Measurements from ENCODE around the gene BCR. TPM values are rescaled to one million over a fixed set of nuclear protein-coding genes. Genes with fewer than 3 reads are reported as not detected.
"Not testable (repeated sequence)": the region's sequence is repeated elsewhere in the genome, so short reads cannot be mapped to it uniquely, and the experiment has no call there.

Gene BCR
- total RNA-seq, 1 donor, result 59.5 TPM

DNA sequence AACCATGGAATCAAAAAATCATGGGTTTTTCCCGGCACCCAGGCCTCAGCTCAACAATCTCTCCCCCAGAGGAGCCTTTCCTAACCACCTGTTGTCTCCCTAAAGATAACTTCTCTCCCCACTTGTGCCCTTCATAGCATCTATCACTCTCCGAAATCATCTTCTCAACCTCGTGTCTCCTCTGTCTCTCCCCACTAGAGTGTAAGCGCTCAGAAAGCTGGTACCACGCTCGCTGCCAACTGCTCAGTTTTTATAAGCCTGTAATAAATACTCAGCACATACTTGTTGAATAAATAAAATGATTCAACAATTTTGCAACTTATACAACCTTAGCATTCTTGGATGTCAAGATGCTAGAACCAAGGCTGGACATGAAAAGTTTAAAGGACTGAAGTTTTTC, 185.2 kb downstream of the BCR start:
- H3K27me3 ChIP-seq (ENCODE audit: insufficient read depth, low read length), result no peaks in the 10 kb centered on the region
- no peak overlapping the region for H3K4me3 ChIP-seq (ENCODE audit: low read length)
- H3K9me3 ChIP-seq (ENCODE audit: low read depth, low read length), result no peaks in the 10 kb centered on the region
- no peaks in the 10 kb centered on the region for H3K4me1 ChIP-seq (ENCODE audit: insufficient read depth, low read length)

DNA sequence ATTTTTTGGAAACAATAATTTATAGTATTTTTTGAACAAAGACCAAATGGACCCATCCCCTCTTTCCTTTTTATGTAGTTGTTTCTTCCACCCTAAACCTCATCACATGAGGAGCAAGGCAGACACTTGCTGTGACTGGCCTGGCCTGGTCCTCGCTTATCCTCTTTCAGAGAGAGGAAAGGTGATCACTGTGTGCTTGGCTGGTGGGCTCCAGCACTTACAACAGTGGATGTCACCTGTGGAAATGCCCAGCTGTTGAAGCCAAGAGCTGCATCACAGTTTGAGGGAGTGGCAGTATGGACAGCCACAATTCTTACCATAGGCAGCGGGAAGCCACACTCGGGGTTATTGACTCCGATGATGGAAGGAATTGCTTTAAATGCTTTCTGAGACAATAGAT, 185.7 kb downstream of the BCR start:
- no peaks in the 10 kb centered on the region for H3K9me3 ChIP-seq (ENCODE audit: low read depth, low read length)
- no peaks in the 10 kb centered on the region for H3K27me3 ChIP-seq (ENCODE audit: insufficient read depth, low read length)
- no peaks in the 10 kb centered on the region for H3K4me1 ChIP-seq (ENCODE audit: insufficient read depth, low read length)
- H3K4me3 ChIP-seq (ENCODE audit: low read length), result no peak overlapping the region

GRCh38 chr22:23367196-23367595, 186.9 kb downstream of the BCR start:
- not testable (repeated sequence) for H3K4me3 ChIP-seq (ENCODE audit: low read length); H3K9me3 ChIP-seq (ENCODE audit: low read depth, low read length); H3K27me3 ChIP-seq (ENCODE audit: insufficient read depth, low read length); H3K4me1 ChIP-seq (ENCODE audit: insufficient read depth, low read length)

Other genes starting within 250 kb of the BCR start
- gene GNAZ, start 110.0 kb upstream of the BCR start, total RNA-seq, result 10.0 TPM
- not detected for gene RSPH14, start 38.5 kb upstream of the BCR start, total RNA-seq
- not detected for gene RAB36, start 35.0 kb upstream of the BCR start, total RNA-seq

All from mononuclear cell (primary cell).